ENCODE measurements around the gene GREM2.

GREM2 gene

DNA sequence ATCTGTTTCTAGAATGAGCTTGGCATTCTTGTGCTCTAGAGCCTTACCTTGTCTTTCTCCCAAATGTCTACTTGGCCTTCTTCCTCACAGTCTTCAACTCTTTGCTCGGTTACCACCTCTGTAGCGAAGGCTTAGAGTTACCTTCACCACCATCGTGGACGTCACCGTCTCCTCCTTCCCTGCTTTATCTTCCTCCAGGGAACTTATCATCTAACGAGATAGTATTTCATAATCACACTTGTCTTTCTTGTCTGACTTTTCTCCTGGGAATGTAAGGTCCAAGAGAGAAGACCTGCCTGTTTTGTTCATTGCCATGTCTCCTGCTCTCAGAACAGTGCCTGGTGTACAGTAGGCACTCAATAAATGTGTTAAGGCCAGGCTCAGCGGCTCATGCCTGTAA lies 115.6 kb downstream of the GREM2 start:
- DNase-seq, result no peak

GRCh38 chr1:240495601-240496000 lies 116.4 kb downstream of the GREM2 start:
- no peak for DNase-seq

DNA sequence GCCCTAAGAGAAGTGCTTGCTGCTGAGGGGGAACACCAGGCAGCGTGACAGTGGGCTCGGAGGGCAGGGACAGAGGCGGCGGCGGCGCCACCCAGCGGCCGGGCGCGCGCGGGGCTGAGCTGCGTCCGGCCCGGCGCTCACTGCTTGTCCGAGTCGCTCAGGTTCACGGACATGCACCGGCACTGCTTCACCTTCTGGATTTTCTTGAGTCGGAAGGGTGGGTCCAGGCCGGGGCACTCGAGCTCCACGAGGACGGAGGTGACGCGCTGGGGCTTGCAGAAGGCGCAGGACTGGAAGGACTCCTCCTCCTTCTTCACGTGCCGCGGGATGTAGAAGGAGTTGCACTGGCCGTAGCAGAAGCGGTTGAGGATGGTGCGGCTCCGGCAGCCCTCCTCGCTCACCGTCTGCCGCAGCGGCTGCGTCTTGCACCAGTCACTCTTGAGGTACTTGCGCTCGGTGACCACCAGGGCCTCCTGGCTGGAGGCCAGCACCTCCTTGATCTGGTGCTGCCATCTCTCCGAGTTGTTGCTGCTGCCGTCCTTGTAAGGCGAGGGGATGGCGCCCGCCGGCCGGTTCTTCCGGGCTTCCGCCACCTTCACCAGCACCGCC lies 119.0 kb downstream of the GREM2 start:
- no peak for DNase-seq

- DNase-seq, result no peak
These were observed 120.2 kb downstream of the GREM2 start for GRCh38 chr1:240491796-240492195.

- DNase-seq, result no peak
These were observed 120.8 kb downstream of the GREM2 start for GRCh38 chr1:240491156-240491555.

- DNase-seq, result no peak
These were observed 124.5 kb downstream of the GREM2 start for GRCh38 chr1:240487493-240487892.

DNA sequence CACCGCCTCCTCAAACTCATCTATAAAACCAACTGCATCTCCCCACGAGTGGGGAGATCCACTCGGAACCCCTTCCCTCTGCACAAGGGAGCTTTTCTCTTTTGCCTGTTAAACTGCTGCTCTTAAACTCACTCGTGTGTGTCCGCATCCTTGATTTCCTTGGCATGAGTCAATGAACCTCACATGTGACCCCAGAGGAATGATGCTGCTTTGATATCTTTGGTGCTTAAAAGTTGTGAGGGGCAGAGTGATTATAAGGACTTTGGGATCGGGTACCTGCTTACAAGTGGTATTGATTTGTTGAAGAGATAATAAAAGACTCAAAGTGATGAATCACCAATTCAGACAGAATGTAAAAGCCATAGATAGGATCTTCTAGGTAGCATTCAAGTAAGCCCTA lies 125.3 kb downstream of the GREM2 start:
- no peak for DNase-seq

- no peak for DNase-seq
These were observed 127.0 kb downstream of the GREM2 start for GRCh38 chr1:240484804-240485443.

DNA sequence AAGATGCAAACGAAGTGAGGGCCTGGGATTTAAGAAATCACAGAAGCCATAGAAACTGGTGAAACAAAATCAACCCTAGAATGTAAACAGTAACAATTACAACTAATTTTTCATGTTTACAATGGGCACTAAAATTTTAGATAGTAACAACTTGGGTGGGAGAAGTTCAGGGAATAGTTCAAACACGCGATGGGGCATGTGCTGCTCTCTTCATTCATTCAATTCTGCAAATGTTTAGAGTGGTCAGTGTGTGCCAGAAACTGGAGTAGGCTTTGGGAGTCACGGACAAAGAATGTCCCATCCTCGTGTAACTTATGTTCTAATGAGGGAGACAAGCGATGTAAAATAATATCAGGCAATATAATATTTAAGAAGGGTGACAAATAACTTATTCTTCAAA lies 133.4 kb downstream of the GREM2 start:
- DNase-seq, result no peak

DNA sequence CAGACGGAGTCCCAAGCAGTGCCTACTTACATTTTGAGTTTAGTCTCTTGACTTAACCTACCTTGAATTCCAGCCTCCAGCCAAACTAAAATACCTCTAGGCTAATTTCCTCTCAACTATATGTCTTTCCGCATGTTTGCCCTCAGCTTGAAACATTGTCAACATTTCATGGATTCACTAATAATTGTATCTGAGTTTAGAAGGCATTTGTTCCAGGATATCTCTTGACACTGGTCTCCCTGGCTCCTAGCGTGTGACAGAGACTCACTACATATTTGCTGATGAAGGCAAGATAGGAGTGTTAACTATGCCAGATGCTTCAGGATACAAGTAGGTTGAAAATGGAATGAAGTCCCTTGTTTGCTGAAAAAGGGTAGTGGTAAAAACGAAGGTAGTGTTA lies 136.1 kb downstream of the GREM2 start:
- DNase-seq, result no peak

GRCh38 chr1:240474133-240474614 lies 137.8 kb downstream of the GREM2 start:
- no peak for DNase-seq

GRCh38 chr1:240468656-240469055 lies 143.3 kb downstream of the GREM2 start:
- DNase-seq, result no peak

- no peak for DNase-seq
These were observed 144.1 kb downstream of the GREM2 start for GRCh38 chr1:240467895-240468294.

GRCh38 chr1:240466509-240466908 lies 145.4 kb downstream of the GREM2 start:
- no peak for DNase-seq

DNA sequence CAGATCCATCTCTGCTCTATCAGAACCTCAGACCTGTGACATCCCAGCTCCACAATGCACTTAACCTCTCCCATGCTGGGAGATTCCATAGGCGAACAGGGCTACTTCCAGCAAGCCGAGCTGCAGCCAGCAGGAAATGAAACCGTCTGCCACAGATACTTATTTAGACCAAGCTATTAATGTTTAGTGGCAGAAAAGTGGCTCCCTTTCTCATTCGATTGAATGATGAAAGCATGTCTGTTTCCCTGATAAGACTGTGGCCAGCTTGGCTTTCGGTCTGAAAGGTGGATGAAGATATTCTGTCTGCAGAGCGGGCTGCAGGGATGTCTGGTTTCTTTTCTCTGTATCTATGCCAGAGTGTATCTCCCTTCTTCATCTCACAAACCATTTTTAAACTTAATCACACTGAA lies 146.4 kb downstream of the GREM2 start:
- DNase-seq, result no peak

- DNase-seq, result no peak
These were observed 147.9 kb downstream of the GREM2 start for GRCh38 chr1:240464099-240464498.

GRCh38 chr1:240462766-240463395 lies 149.1 kb downstream of the GREM2 start:
- DNase-seq, result no peak

DNA sequence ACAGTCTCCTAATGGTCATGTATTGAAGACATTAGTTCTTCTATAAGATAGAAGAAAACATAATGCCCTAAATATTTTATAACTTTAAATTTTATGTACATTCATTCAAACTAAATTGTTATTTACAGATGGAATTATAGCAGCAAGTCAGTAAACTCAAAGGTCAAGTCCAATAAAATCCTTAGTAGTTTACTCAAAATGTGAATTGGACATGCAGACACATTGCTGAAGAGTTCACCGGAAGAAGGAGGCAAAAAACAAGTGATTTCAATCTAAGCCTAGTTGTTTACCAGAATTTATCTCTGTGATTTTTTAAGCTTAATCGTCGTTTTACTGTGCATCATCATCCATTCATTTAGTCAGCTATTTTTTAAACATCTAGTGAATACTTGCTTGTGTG lies 149.7 kb downstream of the GREM2 start:
- no peak for DNase-seq

DNA sequence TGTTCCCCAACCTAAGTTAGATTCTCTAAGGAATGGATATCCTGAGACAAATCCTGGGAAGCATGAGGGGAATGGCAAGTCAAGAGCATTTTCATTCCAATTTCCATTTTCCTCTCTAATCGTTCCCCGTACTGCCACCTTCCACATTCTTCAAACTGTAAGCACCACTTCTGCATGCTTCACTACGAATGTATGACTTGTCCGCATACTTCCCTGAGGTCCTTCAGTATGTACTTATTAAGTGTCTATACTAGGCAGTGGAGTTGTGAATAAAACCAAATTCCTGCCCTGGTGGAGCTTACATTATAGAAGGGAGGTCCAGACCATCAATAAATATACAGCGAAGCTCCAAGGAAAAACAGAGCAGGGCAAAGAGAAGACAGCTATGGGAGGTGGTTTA lies 154.8 kb downstream of the GREM2 start:
- DNase-seq, result no peak

- DNase-seq, result no peak
These were observed 156.6 kb downstream of the GREM2 start for GRCh38 chr1:240455228-240455821.

GRCh38 chr1:240445369-240445768 lies 166.6 kb downstream of the GREM2 start:
- no peak for DNase-seq

- DNase-seq, result no peak
These were observed 170.3 kb downstream of the GREM2 start for GRCh38 chr1:240441669-240442068.

Measured in NCI-H1417 treated with DMSO at 0.1 percent for 48 hours (cell line).